Activated T-cell treated with anti-CD3 and anti-CD28 coated beads, Interleukin-2, amount 50 U/mL, for 4 hours (primary cell): ENCODE results near the gene HSD11B1L. TPM values are rescaled to one million over a fixed set of nuclear protein-coding genes. Genes with fewer than 3 reads are reported as not detected.

ENCODE experiments used
- ATAC-seq, 2 donors: fragments of 200-7000 bp; cut with Tn5 transposase; one replicate each; pipeline ENCODE4 v1.10.0; 2021
- DNase-seq: peaks from one replicate; pipeline ENCODE4 v3.0.0-alpha.2; 2020
- H3K27me3 Mint-ChIP-seq: one replicate; pipeline ENCODE4 v1.8.0; 2021; ENCODE audit warnings: low read depth, mixed read lengths
- H3K36me3 Mint-ChIP-seq: one replicate; pipeline ENCODE4 v1.8.0; 2022; ENCODE audit warnings: mixed read lengths; ENCODE audit not compliant: insufficient read depth
- H3K4me1 Mint-ChIP-seq: one replicate; pipeline ENCODE4 v1.8.0; 2021; ENCODE audit warnings: low read depth, mixed read lengths
- H3K4me3 Mint-ChIP-seq: one replicate; pipeline ENCODE4 v1.8.0; 2021; ENCODE audit warnings: mild to moderate bottlenecking, moderate library complexity, mixed read lengths
- H3K9me3 Mint-ChIP-seq: one replicate; pipeline ENCODE4 v1.8.0; 2021; ENCODE audit warnings: mixed read lengths
- total RNA-seq, 3 donors: library from RNA; stranded (reverse); gene quantifications; one replicate each; pipeline ENCODE4 v1.2.1, GENCODE V29; 2021

Gene HSD11B1L
- total RNA-seq, 3 donors from 2014 or later = 2.6 to 2.7 (median 2.7) TPM

- H3K4me3 Mint-ChIP-seq = no peak overlapping the region
Observed at GRCh38 chr19:5676772-5677105, 4.1 kb upstream of the HSD11B1L start.

GRCh38 chr19:5677136-5677535 lies 3.7 kb upstream of the HSD11B1L start:
- Mint-ChIP-seq H3K9me3 (no peaks in the 10 kb centered on the region), H3K36me3 (peaks cover 4% of the 10 kb centered on the region), H3K27me3 (no peaks in the 10 kb centered on the region), H3K4me3 (no peak overlapping the region), H3K4me1 (peaks cover 19% of the 10 kb centered on the region)
- ATAC-seq = no peak
- no peak for DNase-seq

More at GRCh38 chr19:5676772-5677105, 4.1 kb upstream of the HSD11B1L start:
- peaks cover 15% of the 10 kb centered on the region for H3K4me1 Mint-ChIP-seq
- no peak for ATAC-seq
- peaks cover 4% of the 10 kb centered on the region for H3K36me3 Mint-ChIP-seq
- no peaks in the 10 kb centered on the region for H3K9me3 Mint-ChIP-seq
- no peaks in the 10 kb centered on the region for H3K27me3 Mint-ChIP-seq
- DNase-seq = no peak

- Mint-ChIP-seq H3K9me3 (no peaks in the 10 kb centered on the region), H3K27me3 (no peaks in the 10 kb centered on the region), H3K4me1 (peaks cover 22% of the 10 kb centered on the region), H3K4me3 (no peak overlapping the region), H3K36me3 (peaks cover 4% of the 10 kb centered on the region)
- ATAC-seq (no peak), DNase-seq (no peak)
Observed at GRCh38 chr19:5677580-5677979, 3.2 kb upstream of the HSD11B1L start.

- Mint-ChIP-seq H3K27me3 (no peaks in the 10 kb centered on the region), H3K9me3 (no peaks in the 10 kb centered on the region), H3K4me1 (peaks cover 23% of the 10 kb centered on the region), H3K4me3 (no peak overlapping the region), H3K36me3 (peaks cover 4% of the 10 kb centered on the region)
- ATAC-seq (no peak), DNase-seq (no peak)
Observed at GRCh38 chr19:5678071-5678718, 2.6 kb upstream of the HSD11B1L start.

- H3K27me3 Mint-ChIP-seq = no peaks in the 10 kb centered on the region
- no peaks in the 10 kb centered on the region for H3K9me3 Mint-ChIP-seq
- ATAC-seq = no peak
- peak overlapping the region; percentile 98 for H3K4me3 Mint-ChIP-seq
- H3K36me3 Mint-ChIP-seq = peaks cover 4% of the 10 kb centered on the region
- no peak for DNase-seq
- peaks cover 25% of the 10 kb centered on the region for H3K4me1 Mint-ChIP-seq
Observed at GRCh38 chr19:5679289-5680083, 1.3 kb upstream of the HSD11B1L start.

GRCh38 chr19:5680084-5680436 lies 767 bp upstream of the HSD11B1L start:
- Mint-ChIP-seq H3K27me3 (no peaks in the 10 kb centered on the region), H3K9me3 (no peaks in the 10 kb centered on the region), H3K4me1 (peaks cover 25% of the 10 kb centered on the region), H3K4me3 (peak overlapping the region; percentile 98), H3K36me3 (peaks cover 4% of the 10 kb centered on the region)
- DNase-seq = no peak
- ATAC-seq = peak; percentile 1

- Mint-ChIP-seq H3K27me3 (no peaks in the 10 kb centered on the region), H3K36me3 (peaks cover 4% of the 10 kb centered on the region), H3K4me1 (peaks cover 27% of the 10 kb centered on the region), H3K4me3 (peak overlapping the region; percentile 77), H3K9me3 (no peaks in the 10 kb centered on the region)
- ATAC-seq (no peak), DNase-seq (no peak)
Observed at GRCh38 chr19:5681391-5682106, 722 bp downstream of the HSD11B1L start.

GRCh38 chr19:5682107-5682482 lies 1.3 kb downstream of the HSD11B1L start:
- H3K36me3 Mint-ChIP-seq = peaks cover 4% of the 10 kb centered on the region
- H3K4me1 Mint-ChIP-seq = peaks cover 27% of the 10 kb centered on the region
- no peaks in the 10 kb centered on the region for H3K9me3 Mint-ChIP-seq
- no peaks in the 10 kb centered on the region for H3K27me3 Mint-ChIP-seq
- DNase-seq = no peak
- H3K4me3 Mint-ChIP-seq = peak overlapping the region; percentile 77
- no peak for ATAC-seq

GRCh38 chr19:5683177-5683886 lies 2.5 kb downstream of the HSD11B1L start:
- peaks cover 30% of the 10 kb centered on the region for H3K4me1 Mint-ChIP-seq

GRCh38 chr19:5684694-5685430 lies 4.0 kb downstream of the HSD11B1L start:
- Mint-ChIP-seq H3K4me3 (no peak overlapping the region), H3K27me3 (no peaks in the 10 kb centered on the region), H3K9me3 (no peaks in the 10 kb centered on the region), H3K36me3 (no peaks in the 10 kb centered on the region), H3K4me1 (peaks cover 27% of the 10 kb centered on the region)
- DNase-seq (no peak), ATAC-seq (no peak)

More at GRCh38 chr19:5683177-5683886, 2.5 kb downstream of the HSD11B1L start:
- Mint-ChIP-seq H3K36me3 (peaks cover 4% of the 10 kb centered on the region), H3K4me3 (no peak overlapping the region), H3K9me3 (no peaks in the 10 kb centered on the region), H3K27me3 (no peaks in the 10 kb centered on the region)
- ATAC-seq (no peak), DNase-seq (no peak)

GRCh38 chr19:5686326-5686646 lies 5.5 kb downstream of the HSD11B1L start:
- Mint-ChIP-seq H3K4me1 (peaks cover 25% of the 10 kb centered on the region), H3K4me3 (peak overlapping the region; percentile 76), H3K27me3 (no peaks in the 10 kb centered on the region), H3K36me3 (peaks cover 9% of the 10 kb centered on the region), H3K9me3 (no peaks in the 10 kb centered on the region)
- ATAC-seq (no peak), DNase-seq (no peak)

- DNase-seq (peak; percentile 97), ATAC-seq (peak; percentile 66)
Observed at GRCh38 chr19:5686647-5687359, 6.0 kb downstream of the HSD11B1L start.

GRCh38 chr19:5687360-5688198 lies 6.8 kb downstream of the HSD11B1L start:
- peaks cover 19% of the 10 kb centered on the region for H3K4me1 Mint-ChIP-seq
- ATAC-seq = no peak
- DNase-seq = no peak
- H3K4me3 Mint-ChIP-seq = peak overlapping the region; percentile 76
- no peaks in the 10 kb centered on the region for H3K27me3 Mint-ChIP-seq
- peaks cover 16% of the 10 kb centered on the region for H3K36me3 Mint-ChIP-seq
- no peaks in the 10 kb centered on the region for H3K9me3 Mint-ChIP-seq

More at GRCh38 chr19:5686647-5687359, 6.0 kb downstream of the HSD11B1L start:
- peak overlapping the region; percentile 76 for H3K4me3 Mint-ChIP-seq
- H3K27me3 Mint-ChIP-seq = no peaks in the 10 kb centered on the region
- peaks cover 9% of the 10 kb centered on the region for H3K36me3 Mint-ChIP-seq
- H3K9me3 Mint-ChIP-seq = no peaks in the 10 kb centered on the region
- H3K4me1 Mint-ChIP-seq = peaks cover 19% of the 10 kb centered on the region
